K562 (cell line): Measurements from ENCODE around the gene HAUS1. TPM values are rescaled to one million over a fixed set of nuclear protein-coding genes. Genes with fewer than 3 reads are reported as not detected.

Experiments
- ATAC-seq: fragments of 200-7000 bp; cut with Tn5 transposase; 3 replicates; pipeline ENCODE4 v1.9.1; 2020; ENCODE audit warnings: moderate library complexity
- BruUV-seq: library from RNA; stranded (reverse); fragments of 400-500 nt; replicated peaks from 2 replicates; lab custom pipeline; 2021; lab: Mats Ljungman, UMichigan
- CTCF ChIA-PET: fragments of 300-600 bp; formaldehyde crosslinking; extraction: SDS; loops from one replicate; lab custom pipeline; 2021; ENCODE audit warnings: low intra/inter-chr PET ratio; lab: Yijun Ruan, JAX
- POLR2A ChIA-PET: fragments of 300-600, 350-650 bp; sonication (Branson Sonifier 250); formaldehyde crosslinking; extraction: SDS; loops from one replicate; lab custom pipeline; 2021; ENCODE audit warnings: antibody characterized with exemption, inconsistent platforms; lab: Yijun Ruan, JAX
- DNase-seq, 4 experiments: peaks; one replicate each; pipeline versions ENCODE4 v3.0.0 to v3.0.0-alpha.2; 2011 to 2018; ENCODE audit warnings: low spot score in 3 of 4, mixed read lengths in 3 of 4; ENCODE audit errors: extremely low read depth in 1 of 4
- FAIRE-seq: peaks from 2 replicates; lab custom pipeline; 2011; peaks lifted over from hg19 to GRCh38; lab: Jason Lieb, UNC
- H2AFZ ChIP-seq: 2 replicates; pipeline ENCODE4 v1.6.0; 2011; ENCODE audit warnings: low read depth, low read length, control low read depth, inconsistent platforms
- H3K27ac ChIP-seq: fragments of 200-600 bp; 3 replicates; pipeline ENCODE4 v1.8.0; 2011; ENCODE audit warnings: low read depth, mild to moderate bottlenecking, control low read depth, inconsistent platforms, low read length, moderate library complexity, mixed read lengths; ENCODE audit errors: extremely low read depth
- H3K27me3 ChIP-seq, 2 experiments: fragments of 300-600 bp in 1 of 2; 2 replicates in 1 of 2; 3 replicates in 1 of 2; pipeline versions ENCODE4 v1.6.0 to v1.8.0; 2011; ENCODE audit warnings: inconsistent platforms in 2 of 2, low read length in 2 of 2, mild to moderate bottlenecking in 1 of 2, mixed read lengths in 1 of 2, moderate library complexity in 1 of 2; ENCODE audit not compliant: control insufficient read depth in 2 of 2, insufficient read depth in 2 of 2
- H3K36me3 ChIP-seq: fragments of 300-600 bp; 3 replicates; pipeline ENCODE4 v1.8.0; 2011; ENCODE audit warnings: mild to moderate bottlenecking, low read length, inconsistent platforms; ENCODE audit not compliant: control insufficient read depth, insufficient read depth
- H3K4me1 ChIP-seq, 2 experiments: fragments of 200-600 bp in 1 of 2; replicated peaks in 1 of 2; 2 replicates in 1 of 2; 3 replicates in 1 of 2; pipeline versions ENCODE4 v1.5.1 to v1.8.0; 2011; ENCODE audit warnings: inconsistent platforms in 2 of 2, low read length in 2 of 2, mild to moderate bottlenecking in 1 of 2, mixed read lengths in 1 of 2, moderate library complexity in 1 of 2; ENCODE audit not compliant: control insufficient read depth in 2 of 2, insufficient read depth in 2 of 2
- H3K4me2 ChIP-seq: 2 replicates; pipeline ENCODE4 v1.6.1; 2011; ENCODE audit warnings: low read length, control low read depth, inconsistent platforms, mixed read lengths; ENCODE audit not compliant: insufficient read depth
- H3K4me3 ChIP-seq: fragments of 200-600 bp; sonication (generic), shearing (Covaris generic); 2 replicates; pipeline ENCODE4 v1.5.1; 2016; ENCODE audit warnings: control low read depth, inconsistent platforms
- H3K79me2 ChIP-seq: fragments of 200-600 bp; 3 replicates; pipeline ENCODE4 v1.8.0; 2011; ENCODE audit warnings: low read length, inconsistent platforms; ENCODE audit not compliant: control insufficient read depth, insufficient read depth
- H3K9ac ChIP-seq, 2 experiments: 2 replicates each; pipeline versions ENCODE4 v1.6.0 to v1.6.1; 2011; ENCODE audit warnings: low read depth in 2 of 2, low read length in 2 of 2, control low read depth in 1 of 2, inconsistent platforms in 1 of 2, mild to moderate bottlenecking in 1 of 2, mixed read lengths in 1 of 2; ENCODE audit not compliant: insufficient read depth in 1 of 2
- H3K9me1 ChIP-seq: one replicate; pipeline ENCODE4 v1.6.0; 2011; ENCODE audit warnings: inconsistent platforms, mild to moderate bottlenecking, low read length, moderate library complexity; ENCODE audit not compliant: control insufficient read depth, insufficient read depth
- H3K9me3 ChIP-seq: replicated peaks from 2 replicates; pipeline ENCODE4 v1.5.1; 2011; ENCODE audit warnings: low read depth, low read length, inconsistent platforms; ENCODE audit not compliant: control insufficient read depth, insufficient read depth
- H4K20me1 ChIP-seq: replicated peaks from 2 replicates; pipeline ENCODE4 v1.6.1; 2011; ENCODE audit warnings: low read length, inconsistent platforms, mixed read lengths; ENCODE audit not compliant: control insufficient read depth, insufficient read depth
- DIDO1 ChIP-seq: fragments of 450-650 bp; IDR thresholded peaks from 2 replicates; pipeline ENCODE4 v1.6.1; 2016; ENCODE audit warnings: low read depth, missing biosample characterization, missing genetic modification characterization
- JUN ChIP-seq, 2 experiments: sonication (generic) in 1 of 2; formaldehyde crosslinking in 1 of 2; IDR thresholded peaks; 2 replicates each; pipeline versions ENCODE4 v1.6.1 to v1.8.0; 2012 to 2022; ENCODE audit warnings: borderline replicate concordance in 2 of 2, mild to moderate bottlenecking in 2 of 2, improper control_type of control experiment in 1 of 2, low read depth in 1 of 2, low read length in 1 of 2, missing genetic modification reagents in 1 of 2
- NR2C1 ChIP-seq, 2 experiments: fragments of 450-650 bp; IDR thresholded peaks; 2 replicates each; pipeline ENCODE4 v1.6.1; 2017; ENCODE audit warnings: mild to moderate bottlenecking in 2 of 2, antibody characterized with exemption in 1 of 2, inconsistent platforms in 1 of 2, missing compliant biosample characterization in 1 of 2, missing genetic modification characterization in 1 of 2
- XRCC3 ChIP-seq: fragments of 450-650 bp; IDR thresholded peaks from 2 replicates; pipeline ENCODE4 v1.6.1; 2017; ENCODE audit warnings: mild to moderate bottlenecking, moderate library complexity
- ZNF318 ChIP-seq, 2 experiments: fragments of 450-650 bp; IDR thresholded peaks; 2 replicates each; pipeline ENCODE4 v1.6.1; 2016; ENCODE audit warnings: mild to moderate bottlenecking in 2 of 2, borderline replicate concordance in 1 of 2, low read depth in 1 of 2, moderate library complexity in 1 of 2
- WGBS: fragments of 100-300 bp; shearing (Covaris generic); methylation state at CpG from one replicate; pipeline ENCODE4 v1.1.6; 2016; ENCODE audit warnings: low coverage, mixed read lengths; ENCODE audit not compliant: insufficient coverage; ENCODE audit errors: missing lambda C conversion rate; 5-methylcytosine and 5-hydroxymethylcytosine counted together
- in situ Hi-C: fragments of 300-500 bp; cut with MboI; formaldehyde crosslinking; loops from 4 replicates; pipeline ENCODE4 v1.15.0; 2018; ENCODE audit warnings: inconsistent platforms, mixed read lengths
- intact Hi-C: fragments of 100-400 bp; cut with micrococcal nuclease; formaldehyde crosslinking; loops from 2 replicates; pipeline ENCODE4 v1.14.2; 2022
- polyA plus RNA-seq, 8 experiments: library from polyadenylated mRNA; depleted of rRNA in 4 of 8; stranded (reverse) in 5 of 8; unstranded in 3 of 8; fragments of >200 nt; fragmentation: Nextera tagmentation in 2 of 8; fragmentation: Illumina TruSeq in 1 of 8; extraction: Ambion mirVana in 2 of 8; extraction: Trizol in 1 of 8; gene quantifications; 2 replicates each; pipeline versions ENCODE4 v1.2.1 to v1.2.3, GENCODE V29; 2011 to 2014; ENCODE audit warnings: inconsistent platforms in 1 of 8, missing spikeins in 1 of 8
- total RNA-seq, 7 experiments: library from RNA; depleted of rRNA in 6 of 7; stranded (reverse); fragments of >200 nt in 6 of 7; fragmentation: Illumina TruSeq in 2 of 7; extraction: Trizol in 2 of 7; gene quantifications; 2 replicates each; pipeline versions ENCODE4 v1.2.1 to v1.2.3, GENCODE V29; 2011 to 2021; ENCODE audit warnings: low replicate concordance in 1 of 7
- TF ChIP-seq, protein P1 (sequence below): IDR thresholded peaks from 3 replicates; pipeline ENCODE4 v1.6.1; 2011; ENCODE audit warnings: borderline replicate concordance, mild to moderate bottlenecking, moderate library complexity; ENCODE audit not compliant: insufficient read length; ENCODE audit errors: extremely low read depth

Gene HAUS1
- total and polyA plus RNA-seq, 9 of the 15 experiments (the other 6 are each of a cell fraction or from before 2014, with no cell fraction given), result 45.6 to 135 (median 76.3) TPM

- Histone ChIP-seq H4K20me1 (no peaks in the 10 kb centered on the region), H3K9ac (no peak overlapping the region), H3K79me2 (peaks cover 10% of the 10 kb centered on the region; the same call in 2 of the 3 replicates), H2AFZ (no peak overlapping the region), H3K4me3 (no peak overlapping the region), H3K27ac (no peak overlapping the region), H3K9me3 (0 out of 2 replicates have a peak, but pooled peaks cover 2% of the 10 kb centered on the region), H3K27me3 (no peaks in the 10 kb centered on the region), H3K4me2 (no peak overlapping the region), H3K4me1 (peaks cover 0 to 4% of the 10 kb centered on the region in 2 experiments; a peak in 2 of 5 replicates), H3K36me3 (peaks cover 49% of the 10 kb centered on the region; the same call in 2 of the 3 replicates), H3K9me1 (no peaks in the 10 kb centered on the region)
- intact Hi-C loops (no loop called here), in situ Hi-C loops (no loop called here)
- FAIRE-seq (no peak), ATAC-seq (no peak), DNase-seq (no peak)
- ChIA-PET CTCF (no interaction called here), POLR2A (interaction anchor here (0.6 kb wide), 1 partner anchor 141 kb away, joined by 3 read pairs; no protein-coding TSS in a partner anchor)
- BruUV-seq, result no TSS peak
- WGBS, result no CpG with 5 or more reads among the region's 3 CpGs
- TF ChIP-seq ZNF318 (IDR thresholded peaks at IDR 0.05; ENCODE audit: borderline replicate concordance in 1 of 2, low read depth in 1 of 2), result no peak
- no peak for TF ChIP-seq XRCC3
- TF ChIP-seq, protein P1, sequence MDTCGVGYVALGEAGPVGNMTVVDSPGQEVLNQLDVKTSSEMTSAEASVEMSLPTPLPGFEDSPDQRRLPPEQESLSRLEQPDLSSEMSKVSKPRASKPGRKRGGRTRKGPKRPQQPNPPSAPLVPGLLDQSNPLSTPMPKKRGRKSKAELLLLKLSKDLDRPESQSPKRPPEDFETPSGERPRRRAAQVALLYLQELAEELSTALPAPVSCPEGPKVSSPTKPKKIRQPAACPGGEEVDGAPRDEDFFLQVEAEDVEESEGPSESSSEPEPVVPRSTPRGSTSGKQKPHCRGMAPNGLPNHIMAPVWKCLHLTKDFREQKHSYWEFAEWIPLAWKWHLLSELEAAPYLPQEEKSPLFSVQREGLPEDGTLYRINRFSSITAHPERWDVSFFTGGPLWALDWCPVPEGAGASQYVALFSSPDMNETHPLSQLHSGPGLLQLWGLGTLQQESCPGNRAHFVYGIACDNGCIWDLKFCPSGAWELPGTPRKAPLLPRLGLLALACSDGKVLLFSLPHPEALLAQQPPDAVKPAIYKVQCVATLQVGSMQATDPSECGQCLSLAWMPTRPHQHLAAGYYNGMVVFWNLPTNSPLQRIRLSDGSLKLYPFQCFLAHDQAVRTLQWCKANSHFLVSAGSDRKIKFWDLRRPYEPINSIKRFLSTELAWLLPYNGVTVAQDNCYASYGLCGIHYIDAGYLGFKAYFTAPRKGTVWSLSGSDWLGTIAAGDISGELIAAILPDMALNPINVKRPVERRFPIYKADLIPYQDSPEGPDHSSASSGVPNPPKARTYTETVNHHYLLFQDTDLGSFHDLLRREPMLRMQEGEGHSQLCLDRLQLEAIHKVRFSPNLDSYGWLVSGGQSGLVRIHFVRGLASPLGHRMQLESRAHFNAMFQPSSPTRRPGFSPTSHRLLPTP, result no peak
- no peak for TF ChIP-seq NR2C1 (IDR thresholded peaks at IDR 0.05)
- TF ChIP-seq NR2C1 (tag; IDR thresholded peaks at IDR 0.05), result no peak
- no peak for TF ChIP-seq DIDO1 (tag)
- no peak for TF ChIP-seq JUN (IDR thresholded peaks at IDR 0.05; ENCODE audit: borderline replicate concordance, low read depth, low read length)
- no peak for TF ChIP-seq JUN (CRISPR knock-in tag; IDR thresholded peaks at IDR 0.05; ENCODE audit: borderline replicate concordance)
These were observed 6.2 kb downstream of the HAUS1 start for GRCh38 chr18:46110406-46110805.
